Measurements from ENCODE around the gene EFEMP1. TPM values are rescaled to one million over a fixed set of nuclear protein-coding genes. Genes with fewer than 3 reads are reported as not detected.

The EFEMP1 gene
- total RNA-seq = 3,446 and 3,873 TPM in 2 replicates

GRCh38 chr2:55923091-55923981 is at the start of gene EFEMP1:
Gene EFEMP1, minus strand, starts transcription at chr2:55923782. Its CDS starts 1,342 bp downstream, at chr2:55922440.

Other genes with a start within 250 kb of the EFEMP1 start
- gene PNPT1, start 229.9 kb downstream of the EFEMP1 start, total RNA-seq = 21.8 and 22.2 TPM in 2 replicates

All from smooth muscle cell of the pulmonary artery (primary cell).